IMR-90 (cell line): ENCODE measurements around the gene RASAL1.

Experiments used
- ELK1 ChIP-seq: fragments of 150-350 bp; IDR thresholded peaks from 2 replicates; pipeline ENCODE4 v1.6.1; 2016; ENCODE audit warnings: low read depth, mild to moderate bottlenecking, low read length, moderate library complexity, borderline replicate concordance
- MAZ ChIP-seq: IDR thresholded peaks from 2 replicates; pipeline ENCODE4 v1.6.1; 2012; ENCODE audit warnings: low read depth, mild to moderate bottlenecking, low read length, improper control_type of control experiment, moderate library complexity, borderline replicate concordance
- POLR2A ChIP-seq: IDR thresholded peaks from 2 replicates; pipeline ENCODE4 v1.6.1; 2012; ENCODE audit warnings: mild to moderate bottlenecking, low read depth, low read length
- RAD21 ChIP-seq: IDR thresholded peaks from 2 replicates; pipeline ENCODE4 v1.6.1; 2012; ENCODE audit warnings: low read length, improper control_type of control experiment
- RCOR1 ChIP-seq: IDR thresholded peaks from 2 replicates; pipeline ENCODE4 v1.6.1; 2012; ENCODE audit warnings: mild to moderate bottlenecking, low read length, improper control_type of control experiment; ENCODE audit not compliant: insufficient replicate concordance
- SMC3 ChIP-seq: fragments of 150-350 bp; IDR thresholded peaks from 2 replicates; pipeline ENCODE4 v1.6.1; 2016; ENCODE audit warnings: low read depth, mild to moderate bottlenecking, antibody characterized with exemption, low read length, moderate library complexity
- TF ChIP-seq, protein P1 (sequence below): conservative IDR thresholded peaks from 2 replicates; pipeline ENCODE4 v1.5.1; 2012; ENCODE audit warnings: mild to moderate bottlenecking, low read depth, low read length, improper control_type of control experiment
- TF ChIP-seq, protein P2 (sequence below): fragments of 150-350 bp; IDR thresholded peaks from 2 replicates; pipeline ENCODE4 v1.6.1; 2017; ENCODE audit warnings: mild to moderate bottlenecking, antibody characterized with exemption, low read length, low read depth

- TF ChIP-seq, protein P1, sequence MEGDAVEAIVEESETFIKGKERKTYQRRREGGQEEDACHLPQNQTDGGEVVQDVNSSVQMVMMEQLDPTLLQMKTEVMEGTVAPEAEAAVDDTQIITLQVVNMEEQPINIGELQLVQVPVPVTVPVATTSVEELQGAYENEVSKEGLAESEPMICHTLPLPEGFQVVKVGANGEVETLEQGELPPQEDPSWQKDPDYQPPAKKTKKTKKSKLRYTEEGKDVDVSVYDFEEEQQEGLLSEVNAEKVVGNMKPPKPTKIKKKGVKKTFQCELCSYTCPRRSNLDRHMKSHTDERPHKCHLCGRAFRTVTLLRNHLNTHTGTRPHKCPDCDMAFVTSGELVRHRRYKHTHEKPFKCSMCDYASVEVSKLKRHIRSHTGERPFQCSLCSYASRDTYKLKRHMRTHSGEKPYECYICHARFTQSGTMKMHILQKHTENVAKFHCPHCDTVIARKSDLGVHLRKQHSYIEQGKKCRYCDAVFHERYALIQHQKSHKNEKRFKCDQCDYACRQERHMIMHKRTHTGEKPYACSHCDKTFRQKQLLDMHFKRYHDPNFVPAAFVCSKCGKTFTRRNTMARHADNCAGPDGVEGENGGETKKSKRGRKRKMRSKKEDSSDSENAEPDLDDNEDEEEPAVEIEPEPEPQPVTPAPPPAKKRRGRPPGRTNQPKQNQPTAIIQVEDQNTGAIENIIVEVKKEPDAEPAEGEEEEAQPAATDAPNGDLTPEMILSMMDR = no peak
- TF ChIP-seq POLR2A (no peak), MAZ (no peak), RCOR1 (no peak), SMC3 (no peak), RAD21 (no peak), ELK1 (no peak)
- TF ChIP-seq, protein P2, sequence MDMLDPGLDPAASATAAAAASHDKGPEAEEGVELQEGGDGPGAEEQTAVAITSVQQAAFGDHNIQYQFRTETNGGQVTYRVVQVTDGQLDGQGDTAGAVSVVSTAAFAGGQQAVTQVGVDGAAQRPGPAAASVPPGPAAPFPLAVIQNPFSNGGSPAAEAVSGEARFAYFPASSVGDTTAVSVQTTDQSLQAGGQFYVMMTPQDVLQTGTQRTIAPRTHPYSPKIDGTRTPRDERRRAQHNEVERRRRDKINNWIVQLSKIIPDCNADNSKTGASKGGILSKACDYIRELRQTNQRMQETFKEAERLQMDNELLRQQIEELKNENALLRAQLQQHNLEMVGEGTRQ = no peak
Measured at GRCh38 chr12:113056381-113056630, 79.3 kb downstream of the RASAL1 start.
